Endothelial cell of umbilical vein (primary cell): Measurements from ENCODE around the gene HNMT. TPM values are rescaled to one million over a fixed set of nuclear protein-coding genes. Genes with fewer than 3 reads are reported as not detected.

ENCODE experiments used
- BruUV-seq: library from RNA; stranded (reverse); fragments of 400-500 nt; replicated peaks from 2 replicates; lab custom pipeline; 2021; lab: Mats Ljungman, UMichigan
- CTCF ChIA-PET: fragments of 300-600, 350-600 bp; sonication (Branson Sonifier 250); formaldehyde crosslinking; loops from one replicate; lab custom pipeline; 2021; ENCODE audit warnings: antibody characterized with exemption, inconsistent platforms; lab: Charles Lee
- POLR2A ChIA-PET: fragments of 300-600, 350-600 bp; sonication (Branson Sonifier 250); formaldehyde crosslinking; loops from one replicate; lab custom pipeline; 2021; ENCODE audit warnings: antibody characterized with exemption, inconsistent platforms; lab: Charles Lee
- DNase-seq: peaks from one replicate; pipeline ENCODE4 v3.0.0-alpha.2; 2011; ENCODE audit warnings: low read depth, low spot score
- FAIRE-seq: peaks from 2 replicates; lab custom pipeline; 2011; peaks lifted over from hg19 to GRCh38; lab: Jason Lieb, UNC
- H2AFZ ChIP-seq: 2 replicates; pipeline ENCODE4 v1.6.0; 2012; ENCODE audit warnings: low read depth, low read length, control low read depth, inconsistent platforms
- H3K27ac ChIP-seq: 2 replicates; pipeline ENCODE4 v1.5.1; 2011; ENCODE audit warnings: low read depth, mild to moderate bottlenecking, control low read depth, low read length, moderate library complexity; ENCODE audit not compliant: insufficient read depth
- H3K27me3 ChIP-seq, 2 experiments: 2 replicates each; pipeline versions ENCODE4 v1.6.0 to v1.6.1; 2011; ENCODE audit warnings: low read length in 2 of 2, mixed read lengths in 1 of 2; ENCODE audit not compliant: control insufficient read depth in 2 of 2, insufficient read depth in 2 of 2
- H3K36me3 ChIP-seq, 2 experiments: 2 replicates in 1 of 2; 3 replicates in 1 of 2; pipeline ENCODE4 v1.5.1; 2011; ENCODE audit warnings: low read length in 2 of 2, mild to moderate bottlenecking in 1 of 2, moderate library complexity in 1 of 2; ENCODE audit not compliant: control insufficient read depth in 2 of 2, insufficient read depth in 2 of 2; ENCODE audit errors: extremely low read depth in 1 of 2
- H3K4me1 ChIP-seq: 3 replicates; pipeline ENCODE4 v1.5.1; 2011; ENCODE audit warnings: mild to moderate bottlenecking, low read length; ENCODE audit not compliant: control insufficient read depth, insufficient read depth; ENCODE audit errors: extremely low read depth
- H3K4me2 ChIP-seq: 2 replicates; pipeline ENCODE4 v1.6.1; 2011; ENCODE audit warnings: low read length, control low read depth, mixed read lengths; ENCODE audit not compliant: insufficient read depth
- H3K4me3 ChIP-seq, 3 experiments: fragments of 200-600 bp in 1 of 3; sonication (generic), shearing (Covaris generic) in 1 of 3; replicated peaks in 1 of 3; 2 replicates each; pipeline ENCODE4 v1.5.1; 2011 to 2016; ENCODE audit warnings: control low read depth in 3 of 3, low read length in 3 of 3, mild to moderate bottlenecking in 2 of 3, inconsistent platforms in 1 of 3, low read depth in 1 of 3, moderate library complexity in 1 of 3; ENCODE audit not compliant: insufficient read depth in 1 of 3
- H3K79me2 ChIP-seq: 2 replicates; pipeline ENCODE4 v1.6.0; 2012; ENCODE audit warnings: low read length, inconsistent platforms; ENCODE audit not compliant: control insufficient read depth, insufficient read depth
- H3K9ac ChIP-seq: replicated peaks from 2 replicates; pipeline ENCODE3; 2011; ENCODE audit warnings: low read length, control low read depth; ENCODE audit not compliant: insufficient read depth; ENCODE audit errors: extremely low read depth
- H3K9me1 ChIP-seq: replicated peaks from 3 replicates; pipeline ENCODE4 v1.6.0; 2011; ENCODE audit warnings: mild to moderate bottlenecking, low read length; ENCODE audit not compliant: control insufficient read depth, insufficient read depth; ENCODE audit errors: extremely low read depth
- H3K9me3 ChIP-seq: replicated peaks from 2 replicates; pipeline ENCODE4 v1.5.1; 2012; ENCODE audit warnings: low read length, inconsistent platforms; ENCODE audit not compliant: control insufficient read depth, insufficient read depth
- H4K20me1 ChIP-seq: replicated peaks from 2 replicates; pipeline ENCODE3; 2011; ENCODE audit warnings: mild to moderate bottlenecking, low read length; ENCODE audit not compliant: control insufficient read depth, insufficient read depth; ENCODE audit errors: extremely low read depth
- EZH2 ChIP-seq: IDR thresholded peaks from 2 replicates; pipeline ENCODE4 v1.6.1; 2012; ENCODE audit warnings: borderline replicate concordance, low read depth, mild to moderate bottlenecking, moderate library complexity, low read length, inconsistent platforms; ENCODE audit not compliant: severe bottlenecking
- FOS ChIP-seq: IDR thresholded peaks from 2 replicates; pipeline ENCODE4 v1.6.1; 2011; ENCODE audit warnings: mild to moderate bottlenecking, low read length, moderate library complexity, borderline replicate concordance; ENCODE audit not compliant: insufficient read depth
- GATA2 ChIP-seq: IDR thresholded peaks from 2 replicates; pipeline ENCODE4 v1.7.0; 2011; ENCODE audit warnings: low read depth, mild to moderate bottlenecking, moderate library complexity, mixed read lengths, low read length; ENCODE audit not compliant: insufficient read length, insufficient read depth
- JUN ChIP-seq: IDR thresholded peaks from 2 replicates; pipeline ENCODE4 v1.6.1; 2011; ENCODE audit warnings: borderline replicate concordance, low read depth; ENCODE audit not compliant: insufficient read length, insufficient read depth
- MYC ChIP-seq: IDR thresholded peaks from one replicate; pipeline ENCODE4 v1.6.1; 2011; ENCODE audit warnings: mild to moderate bottlenecking, low read depth, low read length
- POLR2A ChIP-seq: IDR thresholded peaks from 2 replicates; pipeline ENCODE4 v1.6.1; 2012; ENCODE audit warnings: low read depth, mild to moderate bottlenecking, control low read depth, low read length
- POLR2AphosphoS5 ChIP-seq: IDR thresholded peaks from 2 replicates; pipeline ENCODE4 v1.6.1; 2012; ENCODE audit warnings: low read depth, mild to moderate bottlenecking, control low read depth, low read length, moderate library complexity; ENCODE audit not compliant: insufficient read depth
- dilution Hi-C: fragments of 300-500 bp; cut with MboI; formaldehyde crosslinking; loops from one replicate; pipeline ENCODE4 v1.15.0; 2019; ENCODE audit warnings: low sequenced_read_pairs; ENCODE audit not compliant: extremely low pct_ligation_motif_present
- intact Hi-C: fragments of 100-400 bp; cut with micrococcal nuclease; formaldehyde crosslinking; loops from one replicate; pipeline ENCODE4 v1.10.0; 2022
- polyA plus RNA-seq, 4 experiments: library from polyadenylated mRNA; depleted of rRNA in 3 of 4; stranded (reverse) in 3 of 4; unstranded in 1 of 4; fragments of >200 nt; gene quantifications; 2 replicates each; pipeline versions ENCODE4 v1.2.1 to v1.2.3, GENCODE V29; 2011 to 2012; ENCODE audit warnings: missing spikeins in 1 of 4
- total RNA-seq: library from RNA; stranded (reverse); gene quantifications from 2 replicates; pipeline ENCODE4 v1.2.3, GENCODE V29; 2021
- TF ChIP-seq, protein P1 (sequence below): IDR thresholded peaks from 2 replicates; pipeline ENCODE4 v1.6.1; 2011; ENCODE audit not compliant: insufficient read depth, insufficient read length
- TF ChIP-seq, protein P2 (sequence below), 2 donors: IDR thresholded peaks; 1 replicate in 1 of 2; 2 replicates in 1 of 2; pipeline ENCODE4 v1.5.1; 2011; ENCODE audit warnings: low read length in 2 of 2, mild to moderate bottlenecking in 2 of 2, moderate library complexity in 2 of 2, control low read depth in 1 of 2, inconsistent platforms in 1 of 2, low read depth in 1 of 2; ENCODE audit not compliant: insufficient read depth in 1 of 2; ENCODE audit errors: extremely low read depth in 1 of 2

HNMT gene
- total and polyA plus RNA-seq, 2 donors (not counting 3 experiments of a cell fraction or from before 2014, with no cell fraction given) = 8.6 to 16.9 TPM

DNA sequence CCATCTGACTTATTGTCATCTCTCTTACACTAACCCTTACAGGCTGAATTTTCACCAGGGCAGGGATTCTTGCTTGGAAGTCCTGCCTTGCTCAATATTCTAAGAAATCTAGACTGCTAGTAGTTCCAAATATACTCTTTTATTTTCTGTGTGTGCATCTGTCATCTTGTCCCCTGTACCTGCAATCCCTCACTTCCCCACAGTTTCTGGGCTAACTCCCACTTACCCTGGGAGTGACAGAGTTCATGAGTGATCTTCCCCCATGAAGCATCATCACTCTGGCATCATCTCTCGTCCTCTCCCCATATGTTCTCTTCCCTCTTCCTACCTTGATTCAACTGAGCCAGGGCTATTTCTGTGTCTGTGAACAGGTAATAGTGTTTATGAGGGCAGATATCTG is 35.7 kb downstream of the HNMT start:
- Histone ChIP-seq H3K27me3 (no peaks in the 10 kb centered on the region), H2AFZ (no peak overlapping the region), H3K9ac (no peak overlapping the region), H3K4me3 (no peak overlapping the region), H3K79me2 (no peaks in the 10 kb centered on the region), H3K27ac (no peak overlapping the region), H3K9me3 (no peaks in the 10 kb centered on the region), H3K4me1 (no peaks in the 10 kb centered on the region), H4K20me1 (no peaks in the 10 kb centered on the region), H3K9me1 (no peaks in the 10 kb centered on the region), H3K4me2 (no peak overlapping the region), H3K36me3 (no peaks in the 10 kb centered on the region)
- ChIA-PET POLR2A (no interaction called here), CTCF (no interaction called here)
- no peak for FAIRE-seq
- dilution Hi-C loops (no loop called here), intact Hi-C loops (no loop called here)
- BruUV-seq = no TSS peak
- DNase-seq = no peak
- TF ChIP-seq EZH2 (no peak), FOS (no peak), MYC (no peak), POLR2A (no peak), POLR2AphosphoS5 (no peak), GATA2 (no peak)
- TF ChIP-seq, protein P1, sequence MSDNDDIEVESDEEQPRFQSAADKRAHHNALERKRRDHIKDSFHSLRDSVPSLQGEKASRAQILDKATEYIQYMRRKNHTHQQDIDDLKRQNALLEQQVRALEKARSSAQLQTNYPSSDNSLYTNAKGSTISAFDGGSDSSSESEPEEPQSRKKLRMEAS = no peak

DNA sequence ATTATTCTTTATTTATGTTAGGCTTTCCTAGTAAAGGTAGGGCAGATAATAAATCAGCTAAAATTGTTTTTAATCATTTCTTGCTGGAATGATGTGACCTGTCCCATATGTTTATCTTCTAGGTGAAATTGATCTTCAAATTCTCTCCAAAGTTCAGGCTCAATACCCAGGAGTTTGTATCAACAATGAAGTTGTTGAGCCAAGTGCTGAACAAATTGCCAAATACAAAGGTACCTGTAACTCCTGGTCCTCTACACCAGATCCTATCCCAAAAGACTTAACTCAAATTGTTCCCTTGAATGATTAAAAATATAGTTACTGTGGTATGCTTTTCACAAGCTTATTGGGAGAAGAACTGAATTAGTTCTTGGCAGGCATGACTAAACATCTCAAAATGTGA is 36.5 kb downstream of the HNMT start:
- no peak overlapping the region for H2AFZ ChIP-seq
- no peaks in the 10 kb centered on the region for H3K79me2 ChIP-seq
- no peak overlapping the region for H3K4me2 ChIP-seq
- BruUV-seq = no TSS peak
- DNase-seq (no peak), FAIRE-seq (no peak)
- no peak overlapping the region for H3K27ac ChIP-seq
- H3K9ac ChIP-seq = no peak overlapping the region
- H3K36me3 ChIP-seq = no peaks in the 10 kb centered on the region
- H3K9me3 ChIP-seq = no peaks in the 10 kb centered on the region
- ChIA-PET POLR2A (no interaction called here), CTCF (no interaction called here)
- H3K9me1 ChIP-seq = no peaks in the 10 kb centered on the region
- intact Hi-C loops (no loop called here), dilution Hi-C loops (no loop called here)
- no peak for TF ChIP-seq JUN
- no peak for TF ChIP-seq POLR2AphosphoS5
- TF ChIP-seq MYC = no peak
- no peak for TF ChIP-seq FOS
- no peak for TF ChIP-seq GATA2
- no peak for TF ChIP-seq POLR2A
- no peak for TF ChIP-seq EZH2
- TF ChIP-seq, protein P2, sequence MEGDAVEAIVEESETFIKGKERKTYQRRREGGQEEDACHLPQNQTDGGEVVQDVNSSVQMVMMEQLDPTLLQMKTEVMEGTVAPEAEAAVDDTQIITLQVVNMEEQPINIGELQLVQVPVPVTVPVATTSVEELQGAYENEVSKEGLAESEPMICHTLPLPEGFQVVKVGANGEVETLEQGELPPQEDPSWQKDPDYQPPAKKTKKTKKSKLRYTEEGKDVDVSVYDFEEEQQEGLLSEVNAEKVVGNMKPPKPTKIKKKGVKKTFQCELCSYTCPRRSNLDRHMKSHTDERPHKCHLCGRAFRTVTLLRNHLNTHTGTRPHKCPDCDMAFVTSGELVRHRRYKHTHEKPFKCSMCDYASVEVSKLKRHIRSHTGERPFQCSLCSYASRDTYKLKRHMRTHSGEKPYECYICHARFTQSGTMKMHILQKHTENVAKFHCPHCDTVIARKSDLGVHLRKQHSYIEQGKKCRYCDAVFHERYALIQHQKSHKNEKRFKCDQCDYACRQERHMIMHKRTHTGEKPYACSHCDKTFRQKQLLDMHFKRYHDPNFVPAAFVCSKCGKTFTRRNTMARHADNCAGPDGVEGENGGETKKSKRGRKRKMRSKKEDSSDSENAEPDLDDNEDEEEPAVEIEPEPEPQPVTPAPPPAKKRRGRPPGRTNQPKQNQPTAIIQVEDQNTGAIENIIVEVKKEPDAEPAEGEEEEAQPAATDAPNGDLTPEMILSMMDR (IDR thresholded peaks at IDR 0.05; ENCODE audit: extremely low read depth in 1 of 2, insufficient read depth in 1 of 2, low read depth in 1 of 2, low read length in 2 of 2) = no peak
- TF ChIP-seq, protein P1 = no peak
- no peaks in the 10 kb centered on the region for H4K20me1 ChIP-seq
- H3K4me1 ChIP-seq = no peaks in the 10 kb centered on the region
- no peak overlapping the region for H3K4me3 ChIP-seq
- no peaks in the 10 kb centered on the region for H3K27me3 ChIP-seq
